Right atrium auricular region (tissue), 2 donors: ENCODE results near the gene ITGAE. TPM values are rescaled to one million over a fixed set of nuclear protein-coding genes. Genes with fewer than 3 reads are reported as not detected.
A peak's percentile ranks its signal among the peaks of the same experiment; 100 is the strongest.
"Not testable (repeated sequence)": the region's sequence is repeated elsewhere in the genome, so short reads cannot be mapped to it uniquely, and the experiment has no call there.

Experiments used
- DNase-seq: peaks from one replicate; pipeline ENCODE4 v3.0.0-alpha.2; 2019; ENCODE audit warnings: low spot score
- H3K27ac ChIP-seq, 2 donors: fragments of 200-600 bp; sonication (generic); 1 replicate in 1 of 2; 2 replicates in 1 of 2; pipeline ENCODE4 v1.5.1; 2016 to 2019
- H3K27me3 ChIP-seq, 2 donors: fragments of 200-600 bp; sonication (generic); one replicate each; pipeline versions ENCODE4 v1.5.1 to v1.6.0; 2017 to 2019
- H3K36me3 ChIP-seq: fragments of 200-600 bp; sonication (generic); one replicate; pipeline ENCODE4 v1.5.1; 2016
- H3K4me1 ChIP-seq, 2 donors: fragments of 200-600 bp; sonication (generic); one replicate each; pipeline versions ENCODE4 v1.5.1 to v1.6.0; 2017 to 2019
- H3K4me3 ChIP-seq, 2 donors: fragments of 200-600 bp; sonication (generic); 1 replicate in 1 of 2; 2 replicates in 1 of 2; pipeline ENCODE4 v1.5.1; 2017 to 2019; ENCODE audit warnings: mild to moderate bottlenecking in 1 of 2, moderate library complexity in 1 of 2
- H3K9me3 ChIP-seq, 2 donors: fragments of 200-600 bp; sonication (generic); one replicate each; pipeline ENCODE4 v1.5.1; 2019
- total RNA-seq, 2 donors: library from RNA; depleted of rRNA; stranded (reverse); fragments of >200 nt; gene quantifications; one replicate each; pipeline ENCODE4 v1.1.0, GENCODE V29; 2016
- TF ChIP-seq, protein P1 (sequence below), 2 donors: fragments of 200-600 bp; sonication (generic); IDR thresholded peaks; one replicate each; pipeline ENCODE4 v1.5.1; 2019; ENCODE audit warnings: antibody characterized with exemption in 2 of 2

Gene ITGAE
- total RNA-seq, 2 donors from 2014 or later: 23.4 to 26.1 TPM

GRCh38 chr17:3704931-3705717 is 95.9 kb downstream of the ITGAE start:
- no peak for DNase-seq
- H3K4me3 ChIP-seq: no peak overlapping the region
- H3K36me3 ChIP-seq: no peaks in the 10 kb centered on the region
- no peak overlapping the region for H3K27ac ChIP-seq
- H3K27me3 ChIP-seq: no peaks in the 10 kb centered on the region
- TF ChIP-seq, protein P1, sequence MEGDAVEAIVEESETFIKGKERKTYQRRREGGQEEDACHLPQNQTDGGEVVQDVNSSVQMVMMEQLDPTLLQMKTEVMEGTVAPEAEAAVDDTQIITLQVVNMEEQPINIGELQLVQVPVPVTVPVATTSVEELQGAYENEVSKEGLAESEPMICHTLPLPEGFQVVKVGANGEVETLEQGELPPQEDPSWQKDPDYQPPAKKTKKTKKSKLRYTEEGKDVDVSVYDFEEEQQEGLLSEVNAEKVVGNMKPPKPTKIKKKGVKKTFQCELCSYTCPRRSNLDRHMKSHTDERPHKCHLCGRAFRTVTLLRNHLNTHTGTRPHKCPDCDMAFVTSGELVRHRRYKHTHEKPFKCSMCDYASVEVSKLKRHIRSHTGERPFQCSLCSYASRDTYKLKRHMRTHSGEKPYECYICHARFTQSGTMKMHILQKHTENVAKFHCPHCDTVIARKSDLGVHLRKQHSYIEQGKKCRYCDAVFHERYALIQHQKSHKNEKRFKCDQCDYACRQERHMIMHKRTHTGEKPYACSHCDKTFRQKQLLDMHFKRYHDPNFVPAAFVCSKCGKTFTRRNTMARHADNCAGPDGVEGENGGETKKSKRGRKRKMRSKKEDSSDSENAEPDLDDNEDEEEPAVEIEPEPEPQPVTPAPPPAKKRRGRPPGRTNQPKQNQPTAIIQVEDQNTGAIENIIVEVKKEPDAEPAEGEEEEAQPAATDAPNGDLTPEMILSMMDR (IDR thresholded peaks at IDR 0.05): no peak
- H3K4me1 ChIP-seq: no peaks in the 10 kb centered on the region
- H3K9me3 ChIP-seq: no peaks in the 10 kb centered on the region

GRCh38 chr17:3702041-3702539 is 98.9 kb downstream of the ITGAE start:
- DNase-seq, H3K36me3 ChIP-seq, H3K4me1 ChIP-seq, H3K27ac ChIP-seq, H3K27me3 ChIP-seq, H3K4me3 ChIP-seq, H3K9me3 ChIP-seq: not testable (repeated sequence)

DNA sequence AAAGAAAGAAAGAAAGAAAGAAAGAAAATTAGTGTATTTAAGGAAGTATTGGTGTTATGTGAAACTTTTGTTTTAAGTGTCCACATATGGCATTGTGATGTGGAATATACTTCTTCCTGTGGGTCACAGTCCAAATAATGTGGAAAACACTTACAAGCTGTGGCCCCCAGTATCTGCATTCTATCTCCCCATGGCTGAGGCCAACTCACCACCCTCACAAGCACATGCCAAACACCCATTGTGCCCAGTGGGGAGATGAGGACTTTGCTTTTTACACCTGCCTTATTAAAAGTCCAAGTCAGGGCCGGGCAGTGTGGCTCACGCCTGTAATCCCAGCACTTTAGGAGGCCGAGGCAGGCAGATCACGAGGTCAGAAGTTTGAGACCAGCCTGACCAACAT is 101.0 kb downstream of the ITGAE start:
- Histone ChIP-seq H3K4me3 (no peak overlapping the region), H3K9me3 (no peaks in the 10 kb centered on the region), H3K36me3 (no peaks in the 10 kb centered on the region), H3K27me3 (peaks cover 0 to 8% of the 10 kb centered on the region in 2 donors), H3K4me1 (peaks cover 0 to 19% of the 10 kb centered on the region in 2 donors), H3K27ac (no peak overlapping the region)
- TF ChIP-seq, protein P1 (IDR thresholded peaks at IDR 0.05): no peak
- no peak for DNase-seq

DNA sequence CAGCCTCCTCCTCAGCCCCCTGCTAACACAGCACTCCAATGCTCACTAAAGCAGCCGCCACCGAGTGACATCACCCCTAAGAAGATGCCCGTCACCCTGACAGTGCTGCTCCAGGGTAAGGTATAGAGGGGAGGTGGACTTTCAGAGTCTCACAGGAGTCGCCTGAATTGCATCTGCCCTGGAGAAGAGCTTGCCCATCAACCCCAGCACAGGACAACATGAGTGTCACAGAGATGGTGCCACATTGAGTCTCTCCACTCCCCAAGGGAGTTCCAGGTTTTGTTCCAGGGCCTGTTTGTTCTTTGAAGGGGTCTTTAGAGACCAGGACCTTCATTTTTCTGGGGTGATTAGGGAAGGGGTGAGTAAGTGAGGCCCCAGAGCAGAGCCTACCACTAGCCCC is 102.8 kb downstream of the ITGAE start:
- DNase-seq: no peak
- Histone ChIP-seq H3K27me3 (peaks cover 0 to 11% of the 10 kb centered on the region in 2 donors), H3K27ac (no peak overlapping the region), H3K4me1 (peaks cover 0 to 24% of the 10 kb centered on the region in 2 donors), H3K9me3 (no peaks in the 10 kb centered on the region), H3K4me3 (no peak overlapping the region), H3K36me3 (no peaks in the 10 kb centered on the region)
- TF ChIP-seq, protein P1 (IDR thresholded peaks at IDR 0.05): no peak

DNA sequence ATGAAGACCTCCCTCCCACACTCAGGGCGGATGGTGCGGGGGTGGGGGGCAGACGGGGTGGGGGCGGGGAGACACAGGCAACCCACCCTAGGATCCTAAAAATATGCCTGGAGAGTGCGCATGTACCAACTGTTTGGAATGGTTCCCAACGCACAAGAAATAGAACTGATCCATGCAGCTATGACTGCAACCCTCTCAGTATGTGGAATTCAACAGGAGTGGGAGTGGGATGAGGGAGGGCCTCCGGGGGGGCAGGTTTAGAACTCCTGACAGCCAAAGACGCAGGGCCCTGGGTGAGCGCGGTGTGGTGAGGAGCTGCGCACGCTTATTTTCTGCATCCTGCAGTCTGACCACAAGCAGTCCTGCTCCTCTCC is 103.9 kb downstream of the ITGAE start:
- TF ChIP-seq, protein P1 (IDR thresholded peaks at IDR 0.05): no peak
- Histone ChIP-seq H3K4me1 (peaks cover 0 to 24% of the 10 kb centered on the region in 2 donors), H3K27ac (no peak overlapping the region), H3K36me3 (no peaks in the 10 kb centered on the region), H3K9me3 (no peaks in the 10 kb centered on the region), H3K4me3 (peak overlapping the region in 1 of 2 donors; percentile 56), H3K27me3 (peaks cover 0 to 11% of the 10 kb centered on the region in 2 donors)
- no peak for DNase-seq

DNA sequence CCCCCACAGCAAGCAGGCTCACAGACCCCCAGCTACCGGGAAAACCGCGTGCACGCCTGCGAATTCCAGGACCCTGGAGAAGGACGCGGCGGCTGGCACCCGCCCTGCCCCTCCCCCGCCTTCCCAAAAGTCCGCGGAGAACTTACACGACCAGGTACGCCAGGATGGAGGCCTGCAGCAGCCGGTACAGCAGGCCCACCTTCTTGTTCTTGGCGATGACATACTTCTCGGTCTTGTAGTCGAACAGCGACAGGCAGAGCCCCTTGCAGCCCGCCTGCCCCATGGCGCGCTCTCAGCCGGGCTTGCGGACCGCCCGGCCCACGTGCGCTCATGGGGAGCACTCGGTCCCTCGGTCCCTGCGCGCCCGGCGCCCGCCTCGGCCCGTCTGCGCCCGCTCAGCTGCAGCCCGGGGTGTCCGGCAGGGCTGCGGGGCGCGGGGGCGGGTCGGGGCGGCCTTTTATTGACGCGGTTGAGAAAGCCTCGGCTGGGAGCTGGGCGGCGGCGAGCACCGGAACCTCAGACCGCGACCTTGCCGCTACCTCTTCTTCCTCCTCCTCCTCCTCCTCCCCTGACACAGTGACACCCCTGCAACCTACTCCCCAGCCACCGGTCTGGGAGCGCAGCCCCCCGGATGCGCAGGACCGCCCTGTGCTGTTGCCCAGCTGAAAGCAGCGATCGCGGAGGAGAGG is 105.1 kb downstream of the ITGAE start, which contains the start of gene P2RX5:
TSS of gene P2RX5 (minus strand) at position 433 of the 689 bp plus-strand sequence. CDS start at position 283, 150 bp downstream.
- H3K36me3 ChIP-seq: no peaks in the 10 kb centered on the region
- TF ChIP-seq, protein P1 (IDR thresholded peaks at IDR 0.05): no peak
- no peaks in the 10 kb centered on the region for H3K9me3 ChIP-seq
- H3K4me1 ChIP-seq: peaks cover 0 to 24% of the 10 kb centered on the region in 2 donors
- peak within 1 kb of the TSS; percentile 45 to 56 for H3K4me3 ChIP-seq
- no peak for DNase-seq
- peak within 1 kb of the TSS; percentile 66 to 80 for H3K27ac ChIP-seq
- peaks cover 0 to 11% of the 10 kb centered on the region in 2 donors for H3K27me3 ChIP-seq
